Measurements from ENCODE around the gene TBC1D19. TPM values are rescaled to one million over a fixed set of nuclear protein-coding genes. Genes with fewer than 3 reads are reported as not detected.

Gene TBC1D19
- total and polyA plus RNA-seq, 2 of the 4 experiments (the other 2 are of a cell fraction), result 9.9 to 17.6 TPM

Small RNA genes within 50 kb of the gene (microRNA-seq; reads per million reads assigned to microRNA genes)
- gene RF00284 (ENCODE audit: insufficient read depth, insufficient read length), result not detected

Small RNA genes within 50 kb of the gene (small RNA-seq; reads per million reads assigned to genes)
- 0 to 0.04 (median 0) reads per million in 5 experiments for gene RF00284

Other genes starting within 250 kb of the TBC1D19 start
- not detected in 2 replicates for gene CCKAR, start 93.6 kb upstream of the TBC1D19 start, total RNA-seq (2012; rRNA removed)
- gene CCKAR, start 93.6 kb upstream of the TBC1D19 start, polyA plus RNA-seq (2012; rRNA removed), result not detected in 2 replicates

Measured in IMR-90 (cell line).